BLaER1 (cell line): ENCODE measurements around the gene ZNF362.
"Not testable (repeated sequence)": the region's sequence is repeated elsewhere in the genome, so short reads cannot be mapped to it uniquely, and the experiment has no call there.

Experiments used
- H3K27ac ChIP-seq: shearing (Covaris generic); formaldehyde crosslinking; 2 replicates; pipeline ENCODE4 v1.8.1; 2022
- H3K27me3 ChIP-seq: shearing (Covaris generic); formaldehyde crosslinking; 2 replicates; pipeline ENCODE4 v1.8.1; 2022
- H3K36me3 ChIP-seq: shearing (Covaris generic); formaldehyde crosslinking; 2 replicates; pipeline ENCODE4 v1.8.1; 2022
- H3K4me1 ChIP-seq: shearing (Covaris generic); formaldehyde crosslinking; 2 replicates; pipeline ENCODE4 v1.8.1; 2022
- H3K4me2 ChIP-seq: shearing (Covaris generic); formaldehyde crosslinking; 2 replicates; pipeline ENCODE4 v1.8.1; 2022
- H3K4me3 ChIP-seq: shearing (Covaris generic); formaldehyde crosslinking; 2 replicates; pipeline ENCODE4 v1.8.1; 2022
- H3K9ac ChIP-seq: shearing (Covaris generic); formaldehyde crosslinking; 2 replicates; pipeline ENCODE4 v1.8.1; 2022
- H3K9me3 ChIP-seq: shearing (Covaris generic); formaldehyde crosslinking; 2 replicates; pipeline ENCODE4 v1.8.1; 2022
- H4K20me1 ChIP-seq: shearing (Covaris generic); formaldehyde crosslinking; 2 replicates; pipeline ENCODE4 v1.8.1; 2022
- Cebpa-rat ChIP-seq: shearing (Covaris generic); IDR thresholded peaks from 2 replicates; pipeline ENCODE4 v1.8.1; 2022

ZNF362 gene

GRCh38 chr1:33280091-33280661 is 23.9 kb downstream of the ZNF362 start:
- no peak overlapping the region for H3K4me2 ChIP-seq
- no peak overlapping the region for H3K4me3 ChIP-seq
- H3K4me1 ChIP-seq = peaks cover 9% of the 10 kb centered on the region; the same call in 1 of the 2 replicates
- no peak overlapping the region for H3K9ac ChIP-seq
- no peaks in the 10 kb centered on the region for H3K27me3 ChIP-seq
- H3K9me3 ChIP-seq = no peaks in the 10 kb centered on the region
- TF ChIP-seq Cebpa-rat = no peak
- H3K36me3 ChIP-seq = peaks cover 95% of the 10 kb centered on the region
- H4K20me1 ChIP-seq = peaks cover 50% of the 10 kb centered on the region
- H3K27ac ChIP-seq = no peak overlapping the region

GRCh38 chr1:33281554-33282303 is 25.4 kb downstream of the ZNF362 start:
- no peak overlapping the region for H3K4me2 ChIP-seq
- no peak overlapping the region for H3K27ac ChIP-seq
- H3K9me3 ChIP-seq = no peaks in the 10 kb centered on the region
- no peak for TF ChIP-seq Cebpa-rat
- peaks cover 95% of the 10 kb centered on the region for H3K36me3 ChIP-seq
- peaks cover 38% of the 10 kb centered on the region for H4K20me1 ChIP-seq
- H3K9ac ChIP-seq = no peak overlapping the region
- no peak overlapping the region for H3K4me3 ChIP-seq
- H3K4me1 ChIP-seq = peaks cover 9% of the 10 kb centered on the region; the same call in 1 of the 2 replicates
- H3K27me3 ChIP-seq = no peaks in the 10 kb centered on the region

- H3K27me3 ChIP-seq = no peaks in the 10 kb centered on the region
- peaks cover 28% of the 10 kb centered on the region for H4K20me1 ChIP-seq
- no peaks in the 10 kb centered on the region for H3K9me3 ChIP-seq
- peaks cover 95% of the 10 kb centered on the region for H3K36me3 ChIP-seq
- H3K9ac ChIP-seq = no peak overlapping the region
- no peak for TF ChIP-seq Cebpa-rat
- no peak overlapping the region for H3K27ac ChIP-seq
- H3K4me2 ChIP-seq = no peak overlapping the region
- no peak overlapping the region for H3K4me3 ChIP-seq
- peaks cover 4% of the 10 kb centered on the region; the same call in 1 of the 2 replicates for H3K4me1 ChIP-seq
Measured at GRCh38 chr1:33282791-33283190, 26.5 kb downstream of the ZNF362 start.

GRCh38 chr1:33284049-33284448 is 27.8 kb downstream of the ZNF362 start:
- H3K4me1 ChIP-seq = no peaks in the 10 kb centered on the region
- no peak for TF ChIP-seq Cebpa-rat
- H3K36me3 ChIP-seq = peaks cover 97% of the 10 kb centered on the region
- no peak overlapping the region for H3K27ac ChIP-seq
- no peak overlapping the region for H3K9ac ChIP-seq
- peaks cover 4% of the 10 kb centered on the region for H3K9me3 ChIP-seq
- no peak overlapping the region for H3K4me3 ChIP-seq
- no peaks in the 10 kb centered on the region for H3K27me3 ChIP-seq
- no peak overlapping the region for H3K4me2 ChIP-seq
- H4K20me1 ChIP-seq = peaks cover 25% of the 10 kb centered on the region; the same call in 1 of the 2 replicates

- no peak overlapping the region for H3K27ac ChIP-seq
- H3K4me3 ChIP-seq = no peak overlapping the region
- H3K36me3 ChIP-seq = peaks cover 83% of the 10 kb centered on the region
- TF ChIP-seq Cebpa-rat = no peak
- peaks cover 15% of the 10 kb centered on the region for H3K9me3 ChIP-seq
- no peaks in the 10 kb centered on the region for H3K4me1 ChIP-seq
- H3K9ac ChIP-seq = no peak overlapping the region
- peaks cover 31% of the 10 kb centered on the region; the same call in 1 of the 2 replicates for H4K20me1 ChIP-seq
- H3K4me2 ChIP-seq = no peak overlapping the region
- no peaks in the 10 kb centered on the region for H3K27me3 ChIP-seq
Measured at GRCh38 chr1:33286451-33287185, 30.3 kb downstream of the ZNF362 start.

GRCh38 chr1:33287317-33287716 is 31.0 kb downstream of the ZNF362 start:
- Histone ChIP-seq H3K36me3 (peaks cover 77% of the 10 kb centered on the region), H4K20me1 (peaks cover 29% of the 10 kb centered on the region), H3K27ac (no peak overlapping the region), H3K4me2 (no peak overlapping the region), H3K9ac (no peak overlapping the region), H3K4me3 (no peak overlapping the region), H3K27me3 (no peaks in the 10 kb centered on the region), H3K9me3 (peaks cover 15% of the 10 kb centered on the region), H3K4me1 (no peaks in the 10 kb centered on the region)
- no peak for TF ChIP-seq Cebpa-rat

- no peak overlapping the region for H3K4me2 ChIP-seq
- peaks cover 38% of the 10 kb centered on the region for H4K20me1 ChIP-seq
- TF ChIP-seq Cebpa-rat = no peak
Measured at GRCh38 chr1:33288976-33289857, 32.9 kb downstream of the ZNF362 start.

GRCh38 chr1:33289858-33290154 is 33.5 kb downstream of the ZNF362 start:
- H3K4me1 ChIP-seq = no peaks in the 10 kb centered on the region
- no peak overlapping the region for H3K27ac ChIP-seq
- no peak overlapping the region for H3K9ac ChIP-seq
- H3K4me3 ChIP-seq = no peak overlapping the region
- peaks cover 15% of the 10 kb centered on the region for H3K9me3 ChIP-seq
- no peak for TF ChIP-seq Cebpa-rat
- peaks cover 42% of the 10 kb centered on the region for H4K20me1 ChIP-seq
- H3K36me3 ChIP-seq = peaks cover 79% of the 10 kb centered on the region
- no peaks in the 10 kb centered on the region for H3K27me3 ChIP-seq
- H3K4me2 ChIP-seq = no peak overlapping the region

More at GRCh38 chr1:33288976-33289857, 32.9 kb downstream of the ZNF362 start:
- Histone ChIP-seq H3K36me3 (peaks cover 77% of the 10 kb centered on the region), H3K27ac (no peak overlapping the region), H3K9me3 (peaks cover 15% of the 10 kb centered on the region), H3K9ac (no peak overlapping the region), H3K27me3 (no peaks in the 10 kb centered on the region), H3K4me3 (no peak overlapping the region), H3K4me1 (no peaks in the 10 kb centered on the region)

- not testable (repeated sequence) for H3K4me2 ChIP-seq
Measured at GRCh38 chr1:33290615-33291014, 34.3 kb downstream of the ZNF362 start.

More at GRCh38 chr1:33290615-33291014, 34.3 kb downstream of the ZNF362 start:
- H3K36me3 ChIP-seq = peaks cover 78% of the 10 kb centered on the region
- H4K20me1 ChIP-seq = peaks cover 43% of the 10 kb centered on the region
- H3K4me3 ChIP-seq, H3K4me1 ChIP-seq, H3K27ac ChIP-seq, H3K9ac ChIP-seq, H3K27me3 ChIP-seq: not testable (repeated sequence)
- H3K9me3 ChIP-seq = peaks cover 15% of the 10 kb centered on the region
